Measurements from ENCODE around the gene SURF1. TPM values are rescaled to one million over a fixed set of nuclear protein-coding genes. Genes with fewer than 3 reads are reported as not detected.

The SURF1 gene
- total and polyA plus RNA-seq, 10 of the 15 experiments (the other 5 are each of a cell fraction or from before 2014, with no cell fraction given): 17.9 to 46.4 (median 29.6) TPM

GRCh38 chr9:133323991-133324703 is 32.1 kb downstream of the SURF1 start:
- no peak overlapping the region for H3K9ac ChIP-seq (ENCODE audit: control insufficient read depth, insufficient read depth, low read length)
- DNase-seq (ENCODE audit: low read depth, low spot score) (no peak), FAIRE-seq (no peak), ATAC-seq (no peak)
- ChIA-PET CTCF (no interaction called here), POLR2A (no interaction called here), RAD21 (ENCODE audit: unreplicated experiment) (no interaction called here), SMC1A (ENCODE audit: uncharacterized antibody, unreplicated experiment) (no interaction called here)
- intact Hi-C loops (cut with micrococcal nuclease; ENCODE audit: unreplicated experiment) (loop anchor here (10.0 kb wide), 1 partner anchor 139 kb away; no protein-coding TSS in a partner anchor), in situ Hi-C loops (cut with MboI) (no loop called here)
- H2AFZ ChIP-seq (ENCODE audit: control insufficient read depth, low read depth, low read length): no peak overlapping the region
- no peak overlapping the region for H3K27ac ChIP-seq (ENCODE audit: control insufficient read depth, insufficient read depth)
- TF ChIP-seq BACH1 (IDR thresholded peaks at IDR 0.05; ENCODE audit: borderline replicate concordance): no peak
- no peak for TF ChIP-seq RELB (IDR thresholded peaks at IDR 0.05; ENCODE audit: low read depth)
- TF ChIP-seq JUNB (IDR thresholded peaks at IDR 0.05): no peak
- no peak for TF ChIP-seq CEBPB (IDR thresholded peaks at IDR 0.05; ENCODE audit: borderline replicate concordance in 1 of 2, low read depth in 2 of 2, low read length in 2 of 2)
- TF ChIP-seq IKZF2 (IDR thresholded peaks at IDR 0.05): no peak
- no peak for TF ChIP-seq NFXL1 (IDR thresholded peaks at IDR 0.05; ENCODE audit: borderline replicate concordance)
- no peak for TF ChIP-seq PBX3 (IDR thresholded peaks at IDR 0.05; ENCODE audit: insufficient replicate concordance, low read depth, low read length)
- TF ChIP-seq TARDBP (IDR thresholded peaks at IDR 0.05; ENCODE audit: borderline replicate concordance): no peak
- TF ChIP-seq RAD51 (IDR thresholded peaks at IDR 0.05): no peak
- no peak for TF ChIP-seq HDAC2 (IDR thresholded peaks at IDR 0.05)
- no peak for TF ChIP-seq SMAD5 (IDR thresholded peaks at IDR 0.05; ENCODE audit: low read depth)
- TF ChIP-seq EED (IDR thresholded peaks at IDR 0.05; ENCODE audit: low read depth): no peak
- no peak for TF ChIP-seq SIX5 (IDR thresholded peaks at IDR 0.05; ENCODE audit: low read depth, low read length, severe bottlenecking)
- TF ChIP-seq SRF (IDR thresholded peaks at IDR 0.05; ENCODE audit: low read depth in 2 of 2, low read length in 2 of 2): no peak
- TF ChIP-seq SMC3 (IDR thresholded peaks at IDR 0.05; ENCODE audit: borderline replicate concordance, low read length): no peak
- TF ChIP-seq, protein P1, sequence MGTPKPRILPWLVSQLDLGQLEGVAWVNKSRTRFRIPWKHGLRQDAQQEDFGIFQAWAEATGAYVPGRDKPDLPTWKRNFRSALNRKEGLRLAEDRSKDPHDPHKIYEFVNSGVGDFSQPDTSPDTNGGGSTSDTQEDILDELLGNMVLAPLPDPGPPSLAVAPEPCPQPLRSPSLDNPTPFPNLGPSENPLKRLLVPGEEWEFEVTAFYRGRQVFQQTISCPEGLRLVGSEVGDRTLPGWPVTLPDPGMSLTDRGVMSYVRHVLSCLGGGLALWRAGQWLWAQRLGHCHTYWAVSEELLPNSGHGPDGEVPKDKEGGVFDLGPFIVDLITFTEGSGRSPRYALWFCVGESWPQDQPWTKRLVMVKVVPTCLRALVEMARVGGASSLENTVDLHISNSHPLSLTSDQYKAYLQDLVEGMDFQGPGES (IDR thresholded peaks at IDR 0.05): no peak
- H3K36me3 ChIP-seq (ENCODE audit: control insufficient read depth in 2 of 2, insufficient read depth in 2 of 2, low read length in 1 of 2): no peaks in the 10 kb centered on the region
- no peaks in the 10 kb centered on the region for H4K20me1 ChIP-seq (ENCODE audit: control insufficient read depth, insufficient read depth)
- 57% methylated on average over 13 of the region's 13 CpGs for WGBS (ENCODE audit: insufficient coverage, insufficient replicate concordance, low lambda C conversion rate, missing lambda C conversion rate)
- BruUV-seq (replicated peaks): no TSS peak
- H3K79me2 ChIP-seq (ENCODE audit: control insufficient read depth, insufficient read depth, low read length): no peaks in the 10 kb centered on the region
- H3K27me3 ChIP-seq (replicated peaks in 1 of 2; ENCODE audit: control insufficient read depth in 2 of 2, insufficient read depth in 2 of 2, low read length in 1 of 2): no peaks in the 10 kb centered on the region
- no peaks in the 10 kb centered on the region for H3K4me1 ChIP-seq (ENCODE audit: control insufficient read depth, insufficient read depth, low read length)
- H3K4me2 ChIP-seq (ENCODE audit: control insufficient read depth, insufficient read depth): no peak overlapping the region
- H3K4me3 ChIP-seq: no peak overlapping the region
- no peaks in the 10 kb centered on the region; the same call in 2 of the 3 replicates for H3K9me3 ChIP-seq (replicated peaks; ENCODE audit: control insufficient read depth, insufficient read depth, low read length)
